ENCODE results near the gene SAMD4A. TPM values are rescaled to one million over a fixed set of nuclear protein-coding genes. Genes with fewer than 3 reads are reported as not detected.

SAMD4A gene
- total and polyA plus RNA-seq, 8 donors = 2.5 to 67.4 (median 15.9) TPM

- intact Hi-C loops (cut with DNase I; ENCODE audit: low total_unique reads) = no loop called here
- Histone ChIP-seq H3K4me1 (peaks cover 0 to 6% (median 3%) of the 10 kb centered on the region in 4 donors), H3K27ac (no peak overlapping the region), H3K36me3 (peaks cover 12 to 81% (median 67%) of the 10 kb centered on the region in 4 donors), H3K4me3 (no peak overlapping the region), H3K9me3 (no peaks in the 10 kb centered on the region), H3K27me3 (no peaks in the 10 kb centered on the region)
- WGBS, 5 donors = 60 to 84% (median 73%) methylated on average over 3 of the region's 3 CpGs
- no peak for DNase-seq
- no peak for TF ChIP-seq POLR2AphosphoS5 (IDR thresholded peaks at IDR 0.05)
- no peak for TF ChIP-seq POLR2A (IDR thresholded peaks at IDR 0.05)
- no peak for TF ChIP-seq EP300 (IDR thresholded peaks at IDR 0.05)
- no peak for TF ChIP-seq CTCF (IDR thresholded peaks at IDR 0.05)
Measured at GRCh38 chr14:54786838-54787237, 219.9 kb downstream of the SAMD4A start.

GRCh38 chr14:54787261-54787660, 220.3 kb downstream of the SAMD4A start:
- peaks cover 12 to 79% (median 66%) of the 10 kb centered on the region in 4 donors for H3K36me3 ChIP-seq
- intact Hi-C loops (cut with DNase I; ENCODE audit: low total_unique reads) = no loop called here
- no peak for TF ChIP-seq POLR2AphosphoS5 (IDR thresholded peaks at IDR 0.05)
- TF ChIP-seq EP300 (IDR thresholded peaks at IDR 0.05) = no peak
- no peak for TF ChIP-seq CTCF (IDR thresholded peaks at IDR 0.05)
- no peak for TF ChIP-seq POLR2A (IDR thresholded peaks at IDR 0.05)
- no peak for DNase-seq
- no peak overlapping the region for H3K4me3 ChIP-seq
- no peaks in the 10 kb centered on the region for H3K9me3 ChIP-seq
- H3K27me3 ChIP-seq = no peaks in the 10 kb centered on the region
- peaks cover 0 to 3% (median 1%) of the 10 kb centered on the region in 4 donors for H3K4me1 ChIP-seq
- no peak overlapping the region for H3K27ac ChIP-seq
- 36 to 62% (median 50%) methylated on average over 1 of the region's 1 CpG for WGBS, 5 donors

GRCh38 chr14:54788701-54789100, 221.8 kb downstream of the SAMD4A start:
- H3K9me3 ChIP-seq = no peaks in the 10 kb centered on the region
- TF ChIP-seq POLR2A (IDR thresholded peaks at IDR 0.05) (no peak), CTCF (IDR thresholded peaks at IDR 0.05) (no peak), EP300 (IDR thresholded peaks at IDR 0.05) (no peak), POLR2AphosphoS5 (IDR thresholded peaks at IDR 0.05) (no peak)
- H3K36me3 ChIP-seq = peaks cover 12 to 74% (median 63%) of the 10 kb centered on the region in 4 donors
- intact Hi-C loops (cut with DNase I; ENCODE audit: low total_unique reads) = no loop called here
- WGBS, 5 donors = 87 to 93% (median 92%) methylated on average over 17 of the region's 17 CpGs
- DNase-seq = no peak
- H3K4me3 ChIP-seq = no peak overlapping the region
- no peaks in the 10 kb centered on the region for H3K4me1 ChIP-seq
- no peak overlapping the region for H3K27ac ChIP-seq
- H3K27me3 ChIP-seq = no peaks in the 10 kb centered on the region

GRCh38 chr14:54789166-54789565, 222.2 kb downstream of the SAMD4A start:
- TF ChIP-seq POLR2A (IDR thresholded peaks at IDR 0.05) = no peak
- TF ChIP-seq EP300 (IDR thresholded peaks at IDR 0.05) = no peak
- no peak for TF ChIP-seq POLR2AphosphoS5 (IDR thresholded peaks at IDR 0.05)
- TF ChIP-seq CTCF (IDR thresholded peaks at IDR 0.05) = no peak
- no peak for DNase-seq
- Histone ChIP-seq H3K27me3 (no peaks in the 10 kb centered on the region), H3K27ac (no peak overlapping the region), H3K4me1 (no peaks in the 10 kb centered on the region), H3K9me3 (no peaks in the 10 kb centered on the region), H3K4me3 (no peak overlapping the region), H3K36me3 (peaks cover 12 to 69% (median 61%) of the 10 kb centered on the region in 4 donors)
- WGBS, 5 donors = 89 to 96% (median 91%) methylated on average over 5 of the region's 5 CpGs
- intact Hi-C loops (cut with DNase I; ENCODE audit: low total_unique reads) = no loop called here

All from stomach (tissue), 9 donors.